ENCODE measurements around the gene CHRDL1.
"Not testable (repeated sequence)": the region's sequence is repeated elsewhere in the genome, so short reads cannot be mapped to it uniquely, and the experiment has no call there.

Gene CHRDL1

GRCh38 chrX:110795645-110796406 is at the start of gene CHRDL1:
Gene CHRDL1, minus strand, starts transcription at chrX:110795817. Its CDS starts 3,636 bp downstream, at chrX:110792181.
- DNase-seq: no peak

- DNase-seq: no peak
Measured at GRCh38 chrX:110836982-110837381, 41.4 kb upstream of the CHRDL1 start.

- DNase-seq: no peak
Measured at GRCh38 chrX:110836451-110836850, 40.8 kb upstream of the CHRDL1 start.

GRCh38 chrX:110836001-110836400 is 40.4 kb upstream of the CHRDL1 start:
- DNase-seq: no peak

GRCh38 chrX:110825972-110826371 is 30.4 kb upstream of the CHRDL1 start:
- DNase-seq: no peak

GRCh38 chrX:110816543-110816942 is 20.9 kb upstream of the CHRDL1 start:
- DNase-seq: not testable (repeated sequence)

- no peak for DNase-seq
Measured at GRCh38 chrX:110806145-110806544, 10.5 kb upstream of the CHRDL1 start.

GRCh38 chrX:110805303-110805702 is 9.7 kb upstream of the CHRDL1 start:
- DNase-seq: no peak

- no peak for DNase-seq
Measured at GRCh38 chrX:110804446-110804845, 8.8 kb upstream of the CHRDL1 start.

- no peak for DNase-seq
Measured at GRCh38 chrX:110803506-110803905, 7.9 kb upstream of the CHRDL1 start.

GRCh38 chrX:110796407-110796697 is 735 bp upstream of the CHRDL1 start:
- DNase-seq: no peak

- no peak for DNase-seq
Measured at GRCh38 chrX:110794601-110795000, 1.0 kb downstream of the CHRDL1 start.

- DNase-seq: no peak
Measured at GRCh38 chrX:110791071-110791470, 4.5 kb downstream of the CHRDL1 start.

GRCh38 chrX:110786486-110786885 is 9.1 kb downstream of the CHRDL1 start:
- DNase-seq: no peak

- DNase-seq: no peak
Measured at GRCh38 chrX:110759785-110760184, 35.8 kb downstream of the CHRDL1 start.

GRCh38 chrX:110758781-110759422 is 36.7 kb downstream of the CHRDL1 start:
- no peak for DNase-seq

- DNase-seq: no peak
Measured at GRCh38 chrX:110755611-110756010, 40.0 kb downstream of the CHRDL1 start.

- no peak for DNase-seq
Measured at GRCh38 chrX:110755061-110755460, 40.6 kb downstream of the CHRDL1 start.

- no peak for DNase-seq
Measured at GRCh38 chrX:110750526-110751189, 45.0 kb downstream of the CHRDL1 start.

GRCh38 chrX:110748256-110748806 is 47.3 kb downstream of the CHRDL1 start:
- DNase-seq: no peak

- DNase-seq: no peak
Measured at GRCh38 chrX:110746014-110746413, 49.6 kb downstream of the CHRDL1 start.

- no peak for DNase-seq
Measured at GRCh38 chrX:110745288-110745687, 50.3 kb downstream of the CHRDL1 start.

GRCh38 chrX:110743679-110744340 is 51.8 kb downstream of the CHRDL1 start:
- DNase-seq: no peak

All from AML-193 (cell line).